Astrocyte of the spinal cord (primary cell): ENCODE results near the gene CDCA5.

Experiments
- DNase-seq: peaks from one replicate; pipeline ENCODE4 v3.0.0; 2011; ENCODE audit warnings: low read depth, low spot score
- H3K4me3 ChIP-seq: 2 replicates; pipeline ENCODE4 v1.5.1; 2011; ENCODE audit warnings: low read depth, mild to moderate bottlenecking, low read length, moderate library complexity
- in situ Hi-C: cut with HindIII; loops from 2 replicates; pipeline ENCODE4 v1.10.0; 2017; ENCODE audit warnings: low sequenced_read_pairs
- TF ChIP-seq, protein P1 (sequence below): IDR thresholded peaks from 2 replicates; pipeline ENCODE4 v1.5.1; 2012; ENCODE audit warnings: low read depth, mild to moderate bottlenecking, low read length, inconsistent platforms

The CDCA5 gene

DNA sequence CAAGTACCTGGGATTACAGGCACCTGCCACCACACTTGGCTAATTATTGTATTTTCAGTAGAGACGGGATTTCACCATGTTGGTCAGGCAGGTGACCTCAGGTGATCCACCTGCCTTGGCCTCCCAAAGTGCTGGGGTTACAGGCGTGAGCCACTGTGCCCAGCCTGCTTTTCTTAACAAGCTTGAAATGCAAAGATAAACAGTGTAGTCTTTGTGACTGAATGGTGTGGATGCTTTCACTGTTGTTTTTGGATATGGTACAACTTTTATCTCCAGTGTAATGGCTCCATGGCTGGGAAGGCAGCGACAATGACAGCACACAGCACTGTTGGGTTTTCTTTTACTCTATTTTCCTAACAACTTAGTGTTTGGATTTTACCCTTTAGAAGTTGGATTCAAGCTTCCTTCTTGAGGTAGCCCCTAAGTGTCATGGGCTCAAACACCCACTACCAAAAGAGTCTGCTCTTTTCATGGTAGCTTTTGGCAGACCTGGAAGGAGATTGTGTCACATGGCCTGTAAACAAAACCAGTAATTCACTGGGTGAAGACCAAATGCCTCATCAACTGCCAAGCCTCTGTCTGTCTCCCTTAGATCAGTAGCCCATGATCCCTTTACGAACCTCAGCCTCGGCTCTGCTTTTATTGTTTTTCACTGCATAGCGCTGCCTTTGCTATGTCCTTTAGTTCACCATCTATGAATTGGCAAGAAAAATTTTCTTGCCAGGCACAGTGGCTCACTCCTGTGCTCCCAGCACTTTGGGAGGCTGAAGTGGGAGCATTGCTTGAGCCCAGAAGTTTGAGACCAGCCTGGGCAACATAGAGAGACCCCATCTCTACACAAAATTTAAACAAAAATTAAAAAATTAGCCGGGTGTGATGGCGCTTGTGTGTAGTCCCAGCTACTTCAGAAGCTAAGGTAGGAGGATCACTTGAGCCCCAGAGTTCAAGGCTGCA is 18.6 kb upstream of the CDCA5 start:
- no peak overlapping the region for H3K4me3 ChIP-seq
- in situ Hi-C loops: no loop called here
- TF ChIP-seq, protein P1, sequence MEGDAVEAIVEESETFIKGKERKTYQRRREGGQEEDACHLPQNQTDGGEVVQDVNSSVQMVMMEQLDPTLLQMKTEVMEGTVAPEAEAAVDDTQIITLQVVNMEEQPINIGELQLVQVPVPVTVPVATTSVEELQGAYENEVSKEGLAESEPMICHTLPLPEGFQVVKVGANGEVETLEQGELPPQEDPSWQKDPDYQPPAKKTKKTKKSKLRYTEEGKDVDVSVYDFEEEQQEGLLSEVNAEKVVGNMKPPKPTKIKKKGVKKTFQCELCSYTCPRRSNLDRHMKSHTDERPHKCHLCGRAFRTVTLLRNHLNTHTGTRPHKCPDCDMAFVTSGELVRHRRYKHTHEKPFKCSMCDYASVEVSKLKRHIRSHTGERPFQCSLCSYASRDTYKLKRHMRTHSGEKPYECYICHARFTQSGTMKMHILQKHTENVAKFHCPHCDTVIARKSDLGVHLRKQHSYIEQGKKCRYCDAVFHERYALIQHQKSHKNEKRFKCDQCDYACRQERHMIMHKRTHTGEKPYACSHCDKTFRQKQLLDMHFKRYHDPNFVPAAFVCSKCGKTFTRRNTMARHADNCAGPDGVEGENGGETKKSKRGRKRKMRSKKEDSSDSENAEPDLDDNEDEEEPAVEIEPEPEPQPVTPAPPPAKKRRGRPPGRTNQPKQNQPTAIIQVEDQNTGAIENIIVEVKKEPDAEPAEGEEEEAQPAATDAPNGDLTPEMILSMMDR: no peak
- peak; percentile 25 for DNase-seq

DNA sequence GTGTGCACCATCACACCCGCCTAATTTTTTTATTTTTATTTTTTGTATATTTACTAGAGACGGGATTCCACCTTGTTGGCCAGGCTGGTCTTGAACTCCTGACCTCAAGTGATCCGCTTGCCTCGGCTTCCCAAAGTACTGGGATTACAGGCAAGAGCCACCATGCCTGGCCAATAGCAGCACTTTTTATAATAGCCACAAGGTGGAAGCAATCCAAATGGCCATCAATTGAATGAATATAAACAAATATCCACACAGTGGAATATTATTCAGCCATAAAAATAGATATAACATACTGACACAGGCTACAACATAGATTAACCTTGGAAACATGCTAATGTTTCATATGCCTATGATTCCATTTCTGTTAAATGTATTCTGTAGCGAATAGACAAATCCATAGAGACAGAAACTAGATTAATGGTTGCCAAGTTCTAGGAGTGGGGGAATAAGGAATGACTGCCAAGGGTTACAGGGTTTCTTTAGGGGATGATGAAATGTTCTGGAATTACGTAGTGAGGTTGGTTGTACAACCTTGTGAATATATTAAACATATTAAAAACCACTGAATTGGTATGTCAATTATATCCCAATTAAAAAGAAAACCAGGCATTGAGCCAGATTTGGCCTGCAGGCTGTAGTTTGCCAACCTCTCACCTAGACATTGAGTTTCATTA is 17.0 kb upstream of the CDCA5 start:
- TF ChIP-seq, protein P1: no peak
- DNase-seq: no peak
- in situ Hi-C loops: no loop called here
- H3K4me3 ChIP-seq: no peak overlapping the region

DNA sequence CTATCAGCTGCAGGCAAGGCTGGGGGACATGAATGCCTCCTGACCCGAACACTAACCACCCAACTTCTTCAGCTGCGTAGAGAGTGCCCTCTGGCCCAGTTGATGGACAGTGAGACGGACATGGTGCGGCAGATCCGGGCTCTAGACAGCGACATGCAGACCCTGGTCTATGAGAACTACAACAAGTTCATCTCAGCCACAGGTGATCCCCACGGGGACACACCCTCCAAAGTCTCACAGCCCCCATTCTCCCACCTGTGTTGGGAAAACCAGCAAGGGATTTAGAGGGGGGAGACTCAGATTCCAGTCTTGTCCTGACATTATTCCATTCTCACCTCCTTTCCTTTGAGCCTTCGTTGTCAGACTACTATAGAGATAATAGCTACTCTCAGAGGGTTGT is 13.1 kb upstream of the CDCA5 start:
- DNase-seq: no peak
- H3K4me3 ChIP-seq: peak overlapping the region; percentile 77
- TF ChIP-seq, protein P1: no peak
- in situ Hi-C loops: no loop called here

DNA sequence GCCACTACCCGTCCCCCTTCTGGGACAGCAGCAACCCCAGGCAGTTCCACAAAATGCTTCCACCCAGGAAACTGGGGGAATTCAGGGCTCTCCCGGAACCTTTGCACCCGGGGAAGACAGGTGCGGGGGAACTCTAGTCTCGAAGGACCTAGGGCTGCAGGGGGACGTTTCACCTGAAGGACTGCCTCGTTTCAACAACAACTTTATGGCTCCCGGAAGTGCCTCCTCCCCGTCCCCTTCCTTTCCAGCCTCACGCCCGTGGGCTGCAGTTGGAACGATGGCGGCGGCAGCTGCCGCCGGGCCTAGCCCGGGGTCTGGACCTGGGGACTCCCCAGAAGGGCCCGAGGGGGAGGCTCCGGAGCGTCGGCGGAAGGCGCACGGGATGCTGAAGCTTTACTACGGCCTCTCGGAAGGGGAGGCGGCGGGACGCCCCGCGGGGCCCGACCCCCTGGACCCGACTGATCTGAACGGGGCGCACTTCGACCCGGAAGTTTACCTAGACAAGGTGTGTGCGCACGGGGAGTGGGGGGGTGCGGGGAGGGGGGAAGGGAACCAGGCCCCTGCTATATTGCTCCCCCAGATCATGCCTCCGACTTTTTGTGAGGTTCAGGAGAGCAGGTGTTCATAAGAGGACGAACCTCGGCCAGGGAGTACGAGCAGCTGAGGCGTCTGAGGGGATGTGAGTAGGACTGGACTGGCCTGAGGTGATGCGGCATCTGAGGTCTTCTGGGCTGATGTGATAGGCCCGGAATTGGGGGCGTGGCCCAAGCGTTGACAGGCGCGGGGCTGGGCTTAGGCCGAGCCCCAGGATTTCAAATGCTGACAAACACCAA is 12.3 kb upstream of the CDCA5 start, which contains the start of gene VPS51:
VPS51 (plus strand) TSS at position 241 of the 833 bp plus-strand sequence; CDS start at position 278, 37 bp downstream.
- in situ Hi-C loops: no loop called here
- TF ChIP-seq, protein P1: no peak
- H3K4me3 ChIP-seq: peak within 1 kb of the TSS; percentile 77
- peak; percentile 88 for DNase-seq

DNA sequence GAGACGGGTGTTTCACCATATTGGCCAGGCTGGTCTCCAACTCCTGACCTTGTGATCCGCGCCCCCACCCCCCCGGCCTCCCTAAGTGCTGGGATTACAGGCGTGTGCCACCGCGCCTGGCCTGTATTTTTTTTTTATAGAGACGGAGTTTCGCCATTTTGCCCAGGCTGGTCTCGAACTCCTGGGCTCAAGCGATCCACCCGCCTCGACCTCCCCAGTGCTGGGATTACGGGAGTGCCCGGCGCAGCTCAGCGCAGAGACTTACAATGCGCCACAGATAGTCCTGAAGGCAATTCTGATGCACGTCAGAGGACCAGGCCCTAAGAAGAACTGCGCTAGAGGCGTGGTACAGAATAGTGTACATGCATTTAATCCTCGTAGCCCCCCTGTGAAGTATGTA is 11.6 kb upstream of the CDCA5 start:
- DNase-seq: peak; percentile 3
- H3K4me3 ChIP-seq: peak overlapping the region; percentile 77
- TF ChIP-seq, protein P1: no peak
- in situ Hi-C loops: no loop called here

DNA sequence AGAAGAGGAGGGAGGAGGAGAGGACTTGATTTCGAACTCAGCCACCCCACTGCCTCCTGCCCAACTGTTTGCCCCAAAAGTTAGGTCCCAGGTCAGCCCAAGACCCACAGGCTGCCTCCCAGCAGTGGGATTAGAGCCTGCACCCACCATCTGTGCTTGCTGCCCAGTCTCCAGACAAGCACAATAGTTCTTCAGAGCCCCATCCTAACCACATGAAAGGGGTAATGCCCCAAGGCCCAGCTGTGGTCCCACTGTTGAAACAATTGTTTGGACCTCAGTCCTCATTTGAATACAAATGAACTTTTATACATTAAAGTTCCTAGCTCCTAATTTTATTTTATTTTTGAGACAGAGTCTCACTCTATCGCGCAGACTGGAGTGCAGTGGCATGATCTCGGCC is 6.8 kb upstream of the CDCA5 start:
- TF ChIP-seq, protein P1: no peak
- in situ Hi-C loops: no loop called here
- DNase-seq: no peak
- no peak overlapping the region for H3K4me3 ChIP-seq
